HEK293T (cell line): ENCODE data around the gene SLC22A16.

Experiments
- CTBP1 ChIP-seq: fragments of 450-650 bp; IDR thresholded peaks from 2 replicates; pipeline ENCODE4 v1.6.1; 2016; ENCODE audit warnings: borderline replicate concordance
- FOXA1 ChIP-seq: fragments of 450-650 bp; IDR thresholded peaks from 2 replicates; pipeline ENCODE4 v1.6.1; 2016; ENCODE audit warnings: mild to moderate bottlenecking
- FOXK2 ChIP-seq: fragments of 450-650 bp; IDR thresholded peaks from 2 replicates; pipeline ENCODE4 v1.6.1; 2016; ENCODE audit warnings: mild to moderate bottlenecking

DNA sequence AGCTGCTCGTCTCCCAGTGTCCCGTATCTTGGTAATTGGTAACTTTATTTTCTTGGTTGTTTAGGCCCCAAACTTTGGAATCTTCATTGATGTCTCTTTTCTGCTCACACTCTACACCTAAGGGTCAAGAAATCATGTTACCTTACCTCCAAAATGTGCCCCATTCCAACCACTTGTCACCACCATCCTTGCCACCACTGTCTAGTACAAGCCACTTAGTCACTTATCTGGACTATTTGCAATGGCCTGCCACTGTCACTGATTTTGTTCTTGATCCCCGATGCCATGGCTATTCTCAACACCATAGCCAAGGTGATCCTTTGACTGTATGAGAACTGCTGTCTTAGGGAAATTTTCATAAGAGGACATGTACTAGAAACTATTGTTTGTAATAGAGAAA, 46.0 kb upstream of the SLC22A16 start:
- TF ChIP-seq CTBP1 (no peak), FOXA1 (no peak), FOXK2 (no peak)
